PFSK-1 (cell line): Measurements from ENCODE around the gene CPSF3.

ENCODE experiments used
- POLR2AphosphoS5 ChIP-seq: IDR thresholded peaks from 2 replicates; pipeline ENCODE4 v1.6.1; 2012; ENCODE audit warnings: low read depth, mild to moderate bottlenecking, control low read depth, low read length, moderate library complexity
- REST ChIP-seq, 2 experiments: IDR thresholded peaks; 2 replicates each; pipeline versions ENCODE4 v1.6.1 to v1.8.0; 2011 to 2012; ENCODE audit warnings: low read depth in 2 of 2, low read length in 2 of 2, control low read depth in 1 of 2, inconsistent platforms in 1 of 2, mild to moderate bottlenecking in 1 of 2, moderate library complexity in 1 of 2; ENCODE audit not compliant: insufficient read depth in 1 of 2
- SIN3A ChIP-seq: IDR thresholded peaks from 2 replicates; pipeline ENCODE4 v1.6.1; 2012; ENCODE audit warnings: mild to moderate bottlenecking, low read length, moderate library complexity, borderline replicate concordance; ENCODE audit not compliant: insufficient read depth
- TAF1 ChIP-seq: IDR thresholded peaks from 2 replicates; pipeline ENCODE4 v1.6.1; 2012; ENCODE audit warnings: low read length, control low read depth, borderline replicate concordance; ENCODE audit not compliant: insufficient read depth

GRCh38 chr2:9388199-9388681, 35.2 kb upstream of the CPSF3 start:
- no peak for TF ChIP-seq TAF1
- no peak for TF ChIP-seq SIN3A
- TF ChIP-seq POLR2AphosphoS5: no peak
- TF ChIP-seq REST (IDR thresholded peaks at IDR 0.05; ENCODE audit: insufficient read depth in 1 of 2, low read depth in 2 of 2, low read length in 2 of 2): no peak
